OCI-LY1 (cell line): ENCODE measurements around the gene ZNF688.

Experiments
- EZH2 ChIP-seq: fragments of 200-600 bp; sonication (generic), shearing (Covaris generic); IDR thresholded peaks from 2 replicates; pipeline ENCODE4 v1.8.0; 2017; ENCODE audit warnings: borderline replicate concordance, mixed run types, mild to moderate bottlenecking, antibody characterized with exemption, low read length, moderate library complexity, mixed read lengths
- TF ChIP-seq, protein P1 (sequence below): fragments of 200-600 bp; sonication (generic), shearing (Covaris generic); IDR thresholded peaks from 2 replicates; pipeline ENCODE4 v1.5.1; 2017; ENCODE audit warnings: mild to moderate bottlenecking, antibody characterized with exemption, low read length, moderate library complexity, mixed read lengths

DNA sequence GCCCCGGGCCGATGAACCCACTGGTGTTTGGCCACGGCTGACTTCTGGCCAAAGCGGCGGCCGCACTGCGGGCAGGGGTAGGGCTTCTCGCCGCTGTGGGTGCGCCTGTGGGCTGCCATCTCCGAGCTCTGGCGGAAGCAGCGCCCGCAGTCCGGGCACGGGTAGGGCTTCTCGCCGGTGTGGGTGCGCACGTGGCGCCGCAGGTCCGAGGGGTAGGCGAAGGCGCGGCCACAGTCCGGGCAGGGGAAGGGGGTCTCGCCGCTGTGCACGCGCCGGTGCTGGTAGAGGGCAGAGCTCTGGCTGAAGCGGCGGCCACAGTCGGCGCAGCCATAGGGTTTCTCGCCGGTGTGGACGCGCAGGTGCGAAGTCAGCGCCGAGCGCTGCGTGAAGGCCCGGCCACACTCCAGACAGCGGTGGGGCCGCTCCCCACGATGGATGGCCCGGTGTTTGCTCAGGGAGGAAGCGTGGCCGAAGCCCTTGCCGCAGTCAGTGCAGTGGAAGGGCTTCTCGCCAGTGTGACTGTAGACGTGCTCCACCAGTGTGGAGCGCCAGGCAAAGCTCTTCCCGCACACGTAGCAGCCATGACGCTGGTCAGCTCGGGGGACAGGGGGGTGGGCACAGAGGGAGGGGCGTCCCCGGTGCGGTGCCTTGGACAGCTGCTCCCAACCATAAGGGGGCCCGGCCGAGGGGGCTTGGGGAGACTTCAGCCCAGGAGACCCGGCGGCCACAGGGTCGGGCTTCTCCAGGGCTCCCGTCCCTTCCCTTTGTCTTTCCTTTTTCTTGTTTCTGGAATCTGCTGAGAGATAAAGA is 16.0 kb downstream of the ZNF688 start:
- TF ChIP-seq, protein P1, sequence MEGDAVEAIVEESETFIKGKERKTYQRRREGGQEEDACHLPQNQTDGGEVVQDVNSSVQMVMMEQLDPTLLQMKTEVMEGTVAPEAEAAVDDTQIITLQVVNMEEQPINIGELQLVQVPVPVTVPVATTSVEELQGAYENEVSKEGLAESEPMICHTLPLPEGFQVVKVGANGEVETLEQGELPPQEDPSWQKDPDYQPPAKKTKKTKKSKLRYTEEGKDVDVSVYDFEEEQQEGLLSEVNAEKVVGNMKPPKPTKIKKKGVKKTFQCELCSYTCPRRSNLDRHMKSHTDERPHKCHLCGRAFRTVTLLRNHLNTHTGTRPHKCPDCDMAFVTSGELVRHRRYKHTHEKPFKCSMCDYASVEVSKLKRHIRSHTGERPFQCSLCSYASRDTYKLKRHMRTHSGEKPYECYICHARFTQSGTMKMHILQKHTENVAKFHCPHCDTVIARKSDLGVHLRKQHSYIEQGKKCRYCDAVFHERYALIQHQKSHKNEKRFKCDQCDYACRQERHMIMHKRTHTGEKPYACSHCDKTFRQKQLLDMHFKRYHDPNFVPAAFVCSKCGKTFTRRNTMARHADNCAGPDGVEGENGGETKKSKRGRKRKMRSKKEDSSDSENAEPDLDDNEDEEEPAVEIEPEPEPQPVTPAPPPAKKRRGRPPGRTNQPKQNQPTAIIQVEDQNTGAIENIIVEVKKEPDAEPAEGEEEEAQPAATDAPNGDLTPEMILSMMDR: no peak
- no peak for TF ChIP-seq EZH2
